Measurements from ENCODE around the gene DCUN1D4.
"Not testable (repeated sequence)": the region's sequence is repeated elsewhere in the genome, so short reads cannot be mapped to it uniquely, and the experiment has no call there.

The DCUN1D4 gene

GRCh38 chr4:51895816-51896408, 53.0 kb downstream of the DCUN1D4 start:
- peak; percentile 20 for DNase-seq

DNA sequence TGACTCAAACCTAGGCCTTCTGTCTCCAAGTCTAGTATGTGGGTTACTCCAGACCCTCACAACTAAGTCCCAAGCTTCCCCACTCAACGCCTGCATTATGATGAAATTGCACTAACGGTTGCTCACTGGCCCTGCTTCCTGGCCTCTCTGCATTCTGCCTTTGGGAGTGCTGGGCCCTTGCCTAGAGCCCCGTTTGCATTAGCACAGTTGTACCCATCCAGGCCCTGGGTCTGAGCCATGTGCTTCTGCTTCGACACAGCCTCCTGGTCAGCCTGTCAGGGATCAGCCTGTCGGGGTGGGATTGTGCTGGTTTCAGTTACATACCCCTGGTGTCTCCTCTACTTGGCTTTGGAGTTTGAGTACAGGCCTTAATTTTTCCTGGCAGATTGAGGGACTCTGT, 58.4 kb downstream of the DCUN1D4 start:
- no peak for DNase-seq

- DNase-seq: no peak
Observed at GRCh38 chr4:51906167-51906958, 63.4 kb downstream of the DCUN1D4 start.

DNA sequence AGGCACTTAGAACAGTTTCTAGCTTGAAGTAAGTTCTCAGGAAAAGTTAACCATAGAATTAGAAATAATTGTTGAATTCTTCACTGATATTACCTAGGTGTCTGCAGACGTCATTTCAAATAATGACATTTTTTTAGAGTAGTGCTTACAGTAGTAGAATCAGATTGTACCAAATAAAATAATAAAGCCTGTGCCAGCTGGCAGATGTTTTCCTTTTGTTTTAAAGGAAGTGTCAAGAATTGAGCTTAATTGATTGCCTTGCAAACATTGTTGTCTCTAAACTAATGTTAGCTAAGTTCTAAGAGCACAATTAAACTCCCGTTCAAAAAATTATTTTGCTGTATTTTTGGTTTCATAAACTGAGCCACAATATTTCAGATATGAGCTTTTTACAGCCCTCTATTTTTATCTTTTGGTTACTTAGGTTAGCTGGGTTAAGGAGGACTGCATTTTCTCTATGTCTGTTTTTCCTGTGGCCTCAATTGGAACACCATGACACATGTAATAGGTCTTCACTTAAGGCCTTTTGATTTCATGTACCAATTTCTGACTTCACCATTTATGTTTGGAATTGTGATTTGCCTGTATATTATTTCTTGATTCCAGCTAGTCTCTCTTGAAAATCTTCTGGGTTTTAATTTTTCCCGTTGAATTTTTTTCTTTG, 64.2 kb downstream of the DCUN1D4 start:
- no peak for DNase-seq

DNA sequence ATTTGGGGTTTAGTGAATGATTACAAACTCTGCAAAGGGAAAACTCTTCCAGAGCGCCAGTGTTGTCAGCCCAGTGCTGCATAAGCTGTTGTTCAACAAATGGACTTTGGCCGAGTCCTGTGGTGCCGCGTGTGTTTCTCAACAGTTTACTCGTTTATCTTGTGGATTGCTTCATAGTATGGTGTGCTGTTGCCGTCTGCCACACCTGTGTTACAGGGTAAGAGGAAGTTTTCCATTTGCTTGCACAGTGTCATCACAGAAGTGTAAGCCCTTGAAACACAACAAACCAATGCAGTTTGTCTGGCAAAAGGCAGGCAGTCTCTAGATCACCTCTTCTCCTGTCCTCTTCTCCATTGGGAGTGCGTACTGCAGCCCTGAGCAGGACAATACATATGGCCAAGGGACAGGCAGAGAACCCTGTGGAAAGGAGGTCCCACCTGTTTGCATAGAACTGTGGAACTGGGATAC, 66.3 kb downstream of the DCUN1D4 start:
- no peak for DNase-seq

GRCh38 chr4:51918251-51918650, 75.3 kb downstream of the DCUN1D4 start:
- no peak for DNase-seq

GRCh38 chr4:51923343-51923742, 80.4 kb downstream of the DCUN1D4 start:
- DNase-seq: no peak

DNA sequence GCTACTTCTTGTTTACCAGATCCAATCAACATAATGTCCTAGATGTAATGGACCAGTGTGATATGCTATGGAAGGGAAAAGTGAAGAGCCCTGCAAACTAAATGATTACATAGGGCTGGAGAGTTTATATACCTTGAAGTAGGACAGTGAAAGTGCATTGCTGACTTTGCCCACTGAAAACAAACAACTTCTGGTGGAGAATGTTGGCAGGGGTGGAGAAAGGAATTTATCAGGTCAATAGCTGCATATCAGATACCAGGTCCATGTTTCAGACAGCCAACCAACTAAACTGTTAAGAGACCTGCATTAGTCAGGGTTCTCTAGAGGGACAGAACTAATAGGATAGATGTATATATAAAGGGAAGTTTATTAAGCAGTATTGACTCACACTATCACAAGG, 82.4 kb downstream of the DCUN1D4 start:
- DNase-seq: no peak

- DNase-seq: no peak
Observed at GRCh38 chr4:51930557-51930956, 87.6 kb downstream of the DCUN1D4 start.

- no peak for DNase-seq
Observed at GRCh38 chr4:51931461-51931860, 88.5 kb downstream of the DCUN1D4 start.

DNA sequence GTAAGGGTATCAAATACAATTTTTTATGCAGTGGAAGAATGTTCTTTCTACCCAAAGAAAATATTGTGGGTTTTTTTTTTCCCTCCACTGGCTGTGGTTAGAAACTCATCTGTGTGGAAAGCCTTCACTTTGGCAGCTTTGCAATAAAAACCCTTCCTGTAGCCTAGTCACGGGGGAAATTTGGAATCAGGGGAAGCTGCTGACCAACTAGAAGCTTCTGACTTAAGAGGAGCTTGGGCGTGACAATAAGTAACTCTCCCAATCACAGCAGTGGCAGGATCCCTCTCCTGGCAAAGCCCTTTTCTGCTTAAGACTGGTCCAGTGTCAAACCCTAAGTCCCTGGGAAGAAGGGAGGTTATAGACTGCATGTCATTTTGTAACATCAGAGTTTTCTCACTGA, 89.3 kb downstream of the DCUN1D4 start:
- no peak for DNase-seq

GRCh38 chr4:51932684-51933083, 89.7 kb downstream of the DCUN1D4 start:
- DNase-seq: no peak

GRCh38 chr4:51940460-51940859, 97.5 kb downstream of the DCUN1D4 start:
- not testable (repeated sequence) for DNase-seq

DNA sequence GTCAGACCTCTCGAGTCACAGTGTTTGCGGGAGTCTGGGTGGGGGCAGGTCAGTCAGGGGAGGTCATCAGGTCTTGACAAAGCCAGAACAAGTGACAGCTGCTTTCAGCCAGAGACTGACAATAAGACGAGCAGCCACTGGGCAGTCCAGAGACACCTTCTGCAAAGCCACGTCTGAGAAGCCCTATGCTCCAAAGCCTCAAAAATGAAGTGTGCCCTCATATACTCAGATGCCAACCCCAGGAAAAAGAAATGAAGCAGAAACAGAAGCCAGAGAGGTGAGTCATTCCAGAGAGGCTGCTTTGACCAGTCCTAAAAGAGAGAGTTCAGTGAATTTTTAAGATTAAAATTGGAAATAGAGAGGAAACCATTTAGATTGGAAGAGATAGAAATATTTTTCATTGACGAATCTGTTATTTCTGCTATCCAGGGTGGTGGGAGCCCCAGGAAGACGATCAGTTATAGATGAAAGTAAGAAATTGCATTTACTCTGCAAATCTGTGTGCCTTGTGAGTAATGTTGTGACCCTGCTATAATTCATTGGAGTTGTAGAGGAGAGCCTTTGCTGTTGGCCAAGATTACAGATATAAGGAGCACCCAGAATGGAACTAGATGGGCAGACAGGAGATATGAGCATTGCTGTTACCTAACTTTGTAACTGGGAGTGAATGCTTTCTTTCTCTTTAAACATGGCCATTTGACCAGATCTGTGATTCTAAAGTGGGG, 99.3 kb downstream of the DCUN1D4 start:
- DNase-seq: no peak

- no peak for DNase-seq
Observed at GRCh38 chr4:51942833-51943215, 99.9 kb downstream of the DCUN1D4 start.

GRCh38 chr4:51943221-51943620, 100.3 kb downstream of the DCUN1D4 start:
- DNase-seq: no peak

DNA sequence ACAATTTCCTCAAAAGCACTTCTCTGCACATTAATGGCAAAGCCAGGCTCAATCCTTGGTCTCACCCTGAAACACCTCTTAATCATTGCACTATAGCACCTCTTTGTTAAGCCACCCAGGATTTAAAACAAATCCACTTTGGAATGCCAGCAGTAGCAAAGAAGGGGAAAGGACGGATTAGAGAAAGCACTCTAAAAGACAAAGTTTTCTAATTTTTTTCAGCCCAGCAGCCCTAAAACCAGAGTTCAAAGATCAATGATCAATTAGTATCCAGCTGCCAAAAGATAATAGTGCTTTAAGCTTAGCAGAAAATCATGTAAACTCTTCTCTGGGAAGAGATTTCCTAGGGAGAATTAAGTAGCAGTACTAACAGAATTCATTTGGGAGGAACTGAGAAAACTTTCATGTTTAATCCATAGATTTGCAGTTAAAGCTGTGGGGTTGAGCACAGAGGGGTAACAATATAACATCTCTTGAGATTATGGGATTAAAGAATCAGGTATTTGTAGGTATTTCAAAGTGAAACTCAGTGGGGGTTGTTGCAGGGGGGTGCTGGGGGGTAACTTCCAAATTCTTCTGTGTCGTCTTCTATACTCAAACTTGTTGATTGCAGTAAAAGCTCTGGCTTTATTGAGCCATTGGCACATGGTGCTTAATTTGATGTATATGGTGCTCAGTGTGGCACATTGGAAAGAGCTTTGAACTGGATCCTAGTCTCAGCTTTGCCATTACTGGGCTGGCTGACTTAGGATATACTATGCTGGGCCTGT, 115.4 kb downstream of the DCUN1D4 start:
- DNase-seq: no peak

GRCh38 chr4:51960486-51960885, 117.5 kb downstream of the DCUN1D4 start:
- DNase-seq: no peak

GRCh38 chr4:51963841-51964517, 121.0 kb downstream of the DCUN1D4 start:
- no peak for DNase-seq

GRCh38 chr4:51965862-51966261, 122.9 kb downstream of the DCUN1D4 start:
- no peak for DNase-seq

Measured in NCI-H2227 treated with DMSO at 0.1 percent for 48 hours (cell line).